Measurements from ENCODE around the gene PAM. TPM values are rescaled to one million over a fixed set of nuclear protein-coding genes. Genes with fewer than 3 reads are reported as not detected.

The PAM gene
- total and polyA plus RNA-seq, 2 donors (not counting 3 experiments of a cell fraction or from before 2014, with no cell fraction given): 118 to 176 TPM

GRCh38 chr5:102747386-102748166 lies 7.5 kb upstream of the PAM start:
- BruUV-seq (replicated peaks): no TSS peak
- POLR2A ChIA-PET: no interaction called here
- FAIRE-seq: no peak
- Histone ChIP-seq H3K4me2 (ENCODE audit: insufficient read depth, low read length) (no peak overlapping the region), H3K9me1 (replicated peaks; ENCODE audit: control insufficient read depth, extremely low read depth, insufficient read depth, low read length) (no peaks in the 10 kb centered on the region), H3K9ac (replicated peaks; ENCODE audit: extremely low read depth, insufficient read depth, low read length) (no peak overlapping the region), H2AFZ (ENCODE audit: low read depth, low read length) (no peak overlapping the region), H3K4me3 (replicated peaks in 1 of 3; ENCODE audit: insufficient read depth in 1 of 3, low read depth in 1 of 3, low read length in 3 of 3) (no peak overlapping the region), H3K9me3 (replicated peaks; ENCODE audit: control insufficient read depth, insufficient read depth, low read length) (no peaks in the 10 kb centered on the region), H3K4me1 (ENCODE audit: control insufficient read depth, extremely low read depth, insufficient read depth, low read length) (no peaks in the 10 kb centered on the region), H3K36me3 (ENCODE audit: control insufficient read depth in 2 of 2, extremely low read depth in 1 of 2, insufficient read depth in 2 of 2, low read length in 2 of 2) (no peaks in the 10 kb centered on the region), H3K27me3 (ENCODE audit: control insufficient read depth in 2 of 2, insufficient read depth in 2 of 2, low read length in 2 of 2) (no peaks in the 10 kb centered on the region), H3K79me2 (ENCODE audit: control insufficient read depth, insufficient read depth, low read length) (no peaks in the 10 kb centered on the region), H3K27ac (ENCODE audit: insufficient read depth, low read depth, low read length) (no peak overlapping the region), H4K20me1 (replicated peaks; ENCODE audit: control insufficient read depth, extremely low read depth, insufficient read depth, low read length) (no peaks in the 10 kb centered on the region)
- intact Hi-C loops (cut with micrococcal nuclease) (no loop called here), dilution Hi-C loops (cut with MboI; ENCODE audit: extremely low pct_ligation_motif_present, low sequenced_read_pairs) (no loop called here)
- CTCF ChIA-PET: interaction anchor here (1.0 to 2.3 kb wide), 3 partner anchors 13 to 33 kb away, joined by 3 to 7 read pairs (median 3); no protein-coding TSS in a partner anchor
- no peak for DNase-seq (ENCODE audit: low read depth, low spot score)
- no peak for TF ChIP-seq GATA2 (IDR thresholded peaks at IDR 0.05; ENCODE audit: insufficient read depth, insufficient read length, low read depth, low read length)
- no peak for TF ChIP-seq CTCF (IDR thresholded peaks at IDR 0.05; ENCODE audit: extremely low read depth in 1 of 2, insufficient read depth in 1 of 2, low read depth in 1 of 2, low read length in 2 of 2)
- TF ChIP-seq MYC (IDR thresholded peaks at IDR 0.05; ENCODE audit: low read depth, low read length): no peak
- TF ChIP-seq EZH2 (IDR thresholded peaks at IDR 0.05; ENCODE audit: borderline replicate concordance, low read depth, low read length, severe bottlenecking): no peak
- TF ChIP-seq FOS (IDR thresholded peaks at IDR 0.05; ENCODE audit: borderline replicate concordance, insufficient read depth, low read length): no peak
- no peak for TF ChIP-seq POLR2A (IDR thresholded peaks at IDR 0.05; ENCODE audit: low read depth, low read length)
- no peak for TF ChIP-seq MAX (IDR thresholded peaks at IDR 0.05; ENCODE audit: insufficient read depth, insufficient read length)
